Panc1 (cell line): Measurements from ENCODE around the gene ISLR. TPM values are rescaled to one million over a fixed set of nuclear protein-coding genes. Genes with fewer than 3 reads are reported as not detected.

Source experiments
- ATAC-seq: fragments of 200-7000 bp; cut with Tn5 transposase; 2 replicates; pipeline ENCODE4 v1.9.1; 2020; ENCODE audit warnings: mild to moderate bottlenecking, moderate library complexity
- BruUV-seq: library from RNA; stranded (reverse); fragments of 400-500 nt; replicated peaks from 2 replicates; lab custom pipeline; 2021; lab: Mats Ljungman, UMichigan
- CTCF ChIA-PET: fragments of 300-600 bp; sonication (Branson Sonifier 250); formaldehyde crosslinking; loops from one replicate; lab custom pipeline; 2022; ENCODE audit warnings: antibody characterized with exemption; lab: Charles Lee
- POLR2A ChIA-PET: fragments of 300-600 bp; sonication (Branson Sonifier 250); formaldehyde crosslinking; loops from one replicate; lab custom pipeline; 2022; ENCODE audit warnings: antibody characterized with exemption; lab: Charles Lee
- DNase-seq: peaks from one replicate; pipeline ENCODE4 v3.0.0-alpha.2; 2010; ENCODE audit warnings: low read depth, low spot score
- H3K27ac ChIP-seq: 2 replicates; pipeline ENCODE4 v1.5.1; 2011; ENCODE audit warnings: mild to moderate bottlenecking, low read length, inconsistent platforms
- H3K27me3 ChIP-seq: fragments of 200-500 bp; sonication (Bioruptor generic); 2 replicates; pipeline ENCODE4 v1.6.0; 2014; ENCODE audit warnings: low read length, inconsistent platforms; ENCODE audit not compliant: control insufficient read depth, insufficient read depth
- H3K36me3 ChIP-seq: fragments of 200-500 bp; sonication (Bioruptor generic); 2 replicates; pipeline ENCODE4 v1.5.1; 2014; ENCODE audit warnings: inconsistent platforms, mild to moderate bottlenecking, low read length, moderate library complexity; ENCODE audit not compliant: control insufficient read depth, insufficient read depth
- H3K4me1 ChIP-seq: 2 replicates; pipeline ENCODE4 v1.5.1; 2011; ENCODE audit warnings: inconsistent platforms, mild to moderate bottlenecking, low read length, moderate library complexity; ENCODE audit not compliant: control insufficient read depth, insufficient read depth
- H3K4me3 ChIP-seq, 2 experiments: 2 replicates each; pipeline ENCODE4 v1.5.1; 2011 to 2012; ENCODE audit warnings: low read depth in 2 of 2, low read length in 2 of 2, mild to moderate bottlenecking in 2 of 2, inconsistent platforms in 1 of 2, moderate library complexity in 1 of 2
- H3K9me3 ChIP-seq: fragments of 200-500 bp; sonication (Bioruptor generic); 2 replicates; pipeline ENCODE4 v1.5.1; 2014; ENCODE audit warnings: low read depth, mild to moderate bottlenecking, inconsistent platforms, low read length, moderate library complexity; ENCODE audit not compliant: control insufficient read depth, insufficient read depth
- CTCF ChIP-seq: fragments of 450-650 bp; IDR thresholded peaks from 2 replicates; pipeline ENCODE4 v1.5.1; 2017; ENCODE audit warnings: mild to moderate bottlenecking
- POLR2AphosphoS5 ChIP-seq: IDR thresholded peaks from 2 replicates; pipeline ENCODE4 v1.6.1; 2012; ENCODE audit warnings: mild to moderate bottlenecking, low read depth, low read length, moderate library complexity
- REST ChIP-seq, 2 experiments: IDR thresholded peaks; 2 replicates each; pipeline ENCODE4 v1.6.1; 2011 to 2012; ENCODE audit warnings: low read depth in 2 of 2, control low read depth in 1 of 2, low read length in 1 of 2, mild to moderate bottlenecking in 1 of 2, moderate library complexity in 1 of 2; ENCODE audit not compliant: insufficient read depth in 1 of 2
- SIN3A ChIP-seq: IDR thresholded peaks from 2 replicates; pipeline ENCODE4 v1.6.1; 2012; ENCODE audit warnings: low read depth, mild to moderate bottlenecking, low read length, moderate library complexity, borderline replicate concordance; ENCODE audit not compliant: insufficient read depth
- TCF7L2 ChIP-seq: IDR thresholded peaks from 2 replicates; pipeline ENCODE4 v1.6.1; 2011; ENCODE audit warnings: mild to moderate bottlenecking, low read depth, low read length, inconsistent platforms
- in situ Hi-C: cut with HindIII; loops from 2 replicates; pipeline ENCODE4 v1.10.0; 2016; ENCODE audit warnings: low sequenced_read_pairs, low pct_unique_long_range_greater_than_20kb
- intact Hi-C: fragments of 100-400 bp; cut with micrococcal nuclease; formaldehyde crosslinking; loops from one replicate; pipeline ENCODE4 v1.10.0; 2022; ENCODE audit not compliant: unreplicated experiment
- total RNA-seq: library from RNA; stranded (reverse); gene quantifications from one replicate; pipeline ENCODE4 v1.2.1, GENCODE V29; 2021; ENCODE audit not compliant: unreplicated experiment

Gene ISLR
- total RNA-seq, 1 experiment from 2014 or later = 0.28 TPM

GRCh38 chr15:74172701-74173379, 670 bp upstream of the ISLR start:
- in situ Hi-C loops (no loop called here), intact Hi-C loops (no loop called here)
- BruUV-seq = no TSS peak
- DNase-seq = no peak
- TF ChIP-seq CTCF (no peak), SIN3A (no peak), TCF7L2 (no peak), POLR2AphosphoS5 (no peak), REST (IDR thresholded peaks at IDR 0.05; ENCODE audit: insufficient read depth in 1 of 2, low read depth in 2 of 2, low read length in 1 of 2) (no peak)
- ATAC-seq = no peak
- no peak overlapping the region for H3K27ac ChIP-seq
- H3K27me3 ChIP-seq = no peaks in the 10 kb centered on the region
- no peaks in the 10 kb centered on the region for H3K9me3 ChIP-seq
- H3K36me3 ChIP-seq = no peaks in the 10 kb centered on the region
- CTCF ChIA-PET = no interaction called here
- H3K4me1 ChIP-seq = no peaks in the 10 kb centered on the region
- POLR2A ChIA-PET = no interaction called here
- no peak overlapping the region for H3K4me3 ChIP-seq

GRCh38 chr15:74174219-74174957, 878 bp downstream of the ISLR start:
- no peak for DNase-seq
- POLR2A ChIA-PET = no interaction called here
- intact Hi-C loops = no loop called here
- Histone ChIP-seq H3K27me3 (no peaks in the 10 kb centered on the region), H3K9me3 (no peaks in the 10 kb centered on the region), H3K27ac (no peak overlapping the region), H3K36me3 (no peaks in the 10 kb centered on the region), H3K4me3 (no peak overlapping the region), H3K4me1 (peaks cover 4% of the 10 kb centered on the region)
- in situ Hi-C loops = no loop called here
- ATAC-seq = no peak
- CTCF ChIA-PET = interaction anchor here (0.9 kb wide), 1 partner anchor 133 kb away, joined by 3 read pairs; no protein-coding TSS in a partner anchor
- BruUV-seq = no TSS peak
- no peak for TF ChIP-seq REST (IDR thresholded peaks at IDR 0.05; ENCODE audit: insufficient read depth in 1 of 2, low read depth in 2 of 2, low read length in 1 of 2)
- TF ChIP-seq CTCF = no peak
- no peak for TF ChIP-seq POLR2AphosphoS5
